Stimulated activated effector memory CD8-positive, alpha-beta T cell treated with anti-CD3 and anti-CD28 coated beads, Interleukin-12 subunit alpha, Interleukin-12 subunit beta, amount 100 ng/mL, for 72 hours (primary cell): ENCODE results near the gene CD226.
A peak's percentile ranks its signal among the peaks of the same experiment; 100 is the strongest.
"Not testable (repeated sequence)": the region's sequence is repeated elsewhere in the genome, so short reads cannot be mapped to it uniquely, and the experiment has no call there.

Source experiments
- ATAC-seq: fragments of 150-1000 bp; cut with Tn5 transposase; 2 replicates; pipeline ENCODE4 v1.10.0; 2021
- DNase-seq, 2 donors: peaks; one replicate each; pipeline ENCODE4 v3.0.0; 2021 to 2022; ENCODE audit warnings: low spot score in 2 of 2
- H3K27ac Mint-ChIP-seq: one replicate; pipeline ENCODE4 v1.8.0; 2022; ENCODE audit warnings: mild to moderate bottlenecking, mixed read lengths
- H3K36me3 Mint-ChIP-seq: one replicate; pipeline ENCODE4 v1.8.0; 2022; ENCODE audit warnings: mild to moderate bottlenecking, mixed read lengths
- H3K4me1 Mint-ChIP-seq: one replicate; pipeline ENCODE4 v1.8.0; 2022; ENCODE audit warnings: mixed read lengths
- H3K4me3 Mint-ChIP-seq: one replicate; pipeline ENCODE4 v1.8.0; 2022; ENCODE audit warnings: mild to moderate bottlenecking, mixed read lengths
- H3K9me3 Mint-ChIP-seq: one replicate; pipeline ENCODE4 v1.8.0; 2022; ENCODE audit warnings: mixed read lengths

The CD226 gene

GRCh38 chr18:69878213-69878933 is 69.3 kb downstream of the CD226 start:
- DNase-seq (no peak), ATAC-seq (no peak)
- H3K9me3 Mint-ChIP-seq, result peaks cover 3% of the 10 kb centered on the region
- H3K4me3 Mint-ChIP-seq, result no peak overlapping the region
- H3K27ac Mint-ChIP-seq, result peak overlapping the region; percentile 23
- H3K4me1 Mint-ChIP-seq, result peaks cover 51% of the 10 kb centered on the region
- H3K36me3 Mint-ChIP-seq, result peaks cover 88% of the 10 kb centered on the region

- H3K4me3 Mint-ChIP-seq, result no peak overlapping the region
- peaks cover 3% of the 10 kb centered on the region for H3K9me3 Mint-ChIP-seq
- H3K4me1 Mint-ChIP-seq, result peaks cover 55% of the 10 kb centered on the region
- DNase-seq, result no peak
- peak; percentile 76 for ATAC-seq
- H3K36me3 Mint-ChIP-seq, result peaks cover 94% of the 10 kb centered on the region
- H3K27ac Mint-ChIP-seq, result peak overlapping the region; percentile 70
These were observed 71.2 kb downstream of the CD226 start for GRCh38 chr18:69876490-69876889.

GRCh38 chr18:69874058-69874457 is 73.6 kb downstream of the CD226 start:
- no peak for DNase-seq
- H3K27ac Mint-ChIP-seq, result peak overlapping the region; percentile 66
- H3K4me3 Mint-ChIP-seq, result no peak overlapping the region
- ATAC-seq, result no peak
- H3K36me3 Mint-ChIP-seq, result peaks cover 95% of the 10 kb centered on the region
- H3K4me1 Mint-ChIP-seq, result peaks cover 49% of the 10 kb centered on the region
- H3K9me3 Mint-ChIP-seq, result no peaks in the 10 kb centered on the region

GRCh38 chr18:69872661-69873060 is 75.0 kb downstream of the CD226 start:
- H3K4me1 Mint-ChIP-seq, result peaks cover 45% of the 10 kb centered on the region
- no peaks in the 10 kb centered on the region for H3K9me3 Mint-ChIP-seq
- DNase-seq (no peak), ATAC-seq (no peak)
- H3K4me3 Mint-ChIP-seq, result no peak overlapping the region
- H3K36me3 Mint-ChIP-seq, result peaks cover 95% of the 10 kb centered on the region
- H3K27ac Mint-ChIP-seq, result no peak overlapping the region

GRCh38 chr18:69871363-69871762 is 76.3 kb downstream of the CD226 start:
- DNase-seq (no peak), ATAC-seq (no peak)
- Mint-ChIP-seq H3K4me3 (no peak overlapping the region), H3K27ac (peak overlapping the region; percentile 18), H3K4me1 (peaks cover 36% of the 10 kb centered on the region), H3K36me3 (peaks cover 95% of the 10 kb centered on the region), H3K9me3 (no peaks in the 10 kb centered on the region)

- no peak for ATAC-seq
- Mint-ChIP-seq H3K4me3 (no peak overlapping the region), H3K4me1 (peaks cover 36% of the 10 kb centered on the region), H3K27ac (no peak overlapping the region), H3K36me3 (peaks cover 98% of the 10 kb centered on the region), H3K9me3 (no peaks in the 10 kb centered on the region)
- DNase-seq, result no peak
These were observed 76.9 kb downstream of the CD226 start for GRCh38 chr18:69870736-69871135.

- ATAC-seq, result no peak
- Mint-ChIP-seq H3K27ac (no peak overlapping the region), H3K9me3 (no peaks in the 10 kb centered on the region), H3K4me3 (no peak overlapping the region), H3K4me1 (peaks cover 8% of the 10 kb centered on the region), H3K36me3 (peaks cover 100% of the 10 kb centered on the region)
- DNase-seq, result no peak
These were observed 81.5 kb downstream of the CD226 start for GRCh38 chr18:69866212-69866611.

GRCh38 chr18:69865776-69866175 is 81.9 kb downstream of the CD226 start:
- Mint-ChIP-seq H3K36me3 (peaks cover 100% of the 10 kb centered on the region), H3K9me3 (no peaks in the 10 kb centered on the region), H3K4me3 (no peak overlapping the region), H3K4me1 (peaks cover 5% of the 10 kb centered on the region), H3K27ac (no peak overlapping the region)
- no peak for ATAC-seq
- no peak for DNase-seq

GRCh38 chr18:69864802-69865201 is 82.9 kb downstream of the CD226 start:
- H3K4me1 Mint-ChIP-seq, H3K4me3 Mint-ChIP-seq, H3K27ac Mint-ChIP-seq, H3K9me3 Mint-ChIP-seq, DNase-seq: not testable (repeated sequence)
- peak; percentile 63 for ATAC-seq
- H3K36me3 Mint-ChIP-seq, result peaks cover 100% of the 10 kb centered on the region

- H3K4me1 Mint-ChIP-seq, result peaks cover 7% of the 10 kb centered on the region
- no peak for ATAC-seq
- DNase-seq, result no peak
- no peak overlapping the region for H3K27ac Mint-ChIP-seq
- no peak overlapping the region for H3K4me3 Mint-ChIP-seq
- H3K9me3 Mint-ChIP-seq, result no peaks in the 10 kb centered on the region
- H3K36me3 Mint-ChIP-seq, result peaks cover 83% of the 10 kb centered on the region
These were observed 88.8 kb downstream of the CD226 start for GRCh38 chr18:69858897-69859296.

- Mint-ChIP-seq H3K4me1 (peaks cover 7% of the 10 kb centered on the region), H3K4me3 (no peak overlapping the region)
These were observed 93.2 kb downstream of the CD226 start for GRCh38 chr18:69854455-69854854.

GRCh38 chr18:69853051-69853450 is 94.6 kb downstream of the CD226 start:
- ATAC-seq (no peak), DNase-seq (no peak)
- Mint-ChIP-seq H3K9me3 (no peaks in the 10 kb centered on the region), H3K27ac (peak overlapping the region; percentile 10), H3K36me3 (peaks cover 42% of the 10 kb centered on the region), H3K4me1 (peaks cover 7% of the 10 kb centered on the region), H3K4me3 (no peak overlapping the region)

More at GRCh38 chr18:69854455-69854854, 93.2 kb downstream of the CD226 start:
- Mint-ChIP-seq H3K36me3 (peaks cover 52% of the 10 kb centered on the region), H3K27ac (no peak overlapping the region), H3K9me3 (no peaks in the 10 kb centered on the region)
- ATAC-seq (no peak), DNase-seq (no peak)

GRCh38 chr18:69845593-69846506 is 101.8 kb downstream of the CD226 start:
- H3K4me1 Mint-ChIP-seq, result no peaks in the 10 kb centered on the region
- ATAC-seq, result no peak
- H3K4me3 Mint-ChIP-seq, result no peak overlapping the region
- DNase-seq, result no peak
- no peaks in the 10 kb centered on the region for H3K9me3 Mint-ChIP-seq
- peaks cover 12% of the 10 kb centered on the region for H3K36me3 Mint-ChIP-seq
- no peak overlapping the region for H3K27ac Mint-ChIP-seq

GRCh38 chr18:69844656-69845055 is 103.0 kb downstream of the CD226 start:
- no peak for DNase-seq
- no peak overlapping the region for H3K27ac Mint-ChIP-seq
- ATAC-seq, result no peak

GRCh38 chr18:69843015-69843414 is 104.7 kb downstream of the CD226 start:
- Mint-ChIP-seq H3K4me3 (no peak overlapping the region), H3K36me3 (peaks cover 22% of the 10 kb centered on the region), H3K27ac (peak overlapping the region; percentile 50), H3K9me3 (no peaks in the 10 kb centered on the region), H3K4me1 (no peaks in the 10 kb centered on the region)
- ATAC-seq (no peak), DNase-seq (no peak)

More at GRCh38 chr18:69844656-69845055, 103.0 kb downstream of the CD226 start:
- Mint-ChIP-seq H3K36me3 (peaks cover 14% of the 10 kb centered on the region), H3K4me1 (no peaks in the 10 kb centered on the region), H3K4me3 (no peak overlapping the region), H3K9me3 (no peaks in the 10 kb centered on the region)

- Mint-ChIP-seq H3K4me3 (no peak overlapping the region), H3K4me1 (no peaks in the 10 kb centered on the region), H3K27ac (no peak overlapping the region), H3K36me3 (peaks cover 34% of the 10 kb centered on the region), H3K9me3 (no peaks in the 10 kb centered on the region)
- DNase-seq, result no peak
- ATAC-seq, result no peak
These were observed 106.6 kb downstream of the CD226 start for GRCh38 chr18:69841117-69841516.
